Measurements from ENCODE around the gene PRRX2.

The PRRX2 gene

DNA sequence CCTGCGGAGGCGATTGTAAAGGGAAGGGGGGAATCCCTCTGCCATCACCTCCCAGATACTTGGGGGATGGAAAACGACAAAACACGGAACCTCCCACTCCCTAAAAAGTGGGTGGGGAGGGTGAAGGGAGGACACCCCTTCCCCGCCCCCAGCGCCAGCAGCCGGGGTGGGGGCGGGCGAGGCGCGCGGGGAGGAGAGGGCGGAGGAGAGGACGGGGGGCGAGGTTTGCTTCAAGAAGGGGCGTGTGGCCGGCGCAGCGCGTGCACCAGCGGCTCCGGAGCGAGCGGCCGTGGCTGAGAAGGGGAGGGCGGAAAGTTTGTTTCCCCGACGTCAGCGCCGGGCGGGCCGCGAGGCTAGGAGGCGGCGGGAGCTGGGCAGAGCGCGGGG is at the start of gene PRRX2:
TSS of gene PRRX2 (plus strand) at position 259 of the 387 bp plus-strand sequence. CDS start 221 bp downstream, outside the sequence.
- peak within 1 kb of the TSS; percentile 30 to 57 (median 42) for H3K4me3 ChIP-seq
- H3K27ac ChIP-seq: peak within 1 kb of the TSS in 18 of 21 experiments; percentile 11 to 87 (median 63)

GRCh38 chr9:129617167-129617566 is 48.3 kb upstream of the PRRX2 start:
- no peak overlapping the region for H3K27ac ChIP-seq
- no peak overlapping the region for H3K4me3 ChIP-seq

DNA sequence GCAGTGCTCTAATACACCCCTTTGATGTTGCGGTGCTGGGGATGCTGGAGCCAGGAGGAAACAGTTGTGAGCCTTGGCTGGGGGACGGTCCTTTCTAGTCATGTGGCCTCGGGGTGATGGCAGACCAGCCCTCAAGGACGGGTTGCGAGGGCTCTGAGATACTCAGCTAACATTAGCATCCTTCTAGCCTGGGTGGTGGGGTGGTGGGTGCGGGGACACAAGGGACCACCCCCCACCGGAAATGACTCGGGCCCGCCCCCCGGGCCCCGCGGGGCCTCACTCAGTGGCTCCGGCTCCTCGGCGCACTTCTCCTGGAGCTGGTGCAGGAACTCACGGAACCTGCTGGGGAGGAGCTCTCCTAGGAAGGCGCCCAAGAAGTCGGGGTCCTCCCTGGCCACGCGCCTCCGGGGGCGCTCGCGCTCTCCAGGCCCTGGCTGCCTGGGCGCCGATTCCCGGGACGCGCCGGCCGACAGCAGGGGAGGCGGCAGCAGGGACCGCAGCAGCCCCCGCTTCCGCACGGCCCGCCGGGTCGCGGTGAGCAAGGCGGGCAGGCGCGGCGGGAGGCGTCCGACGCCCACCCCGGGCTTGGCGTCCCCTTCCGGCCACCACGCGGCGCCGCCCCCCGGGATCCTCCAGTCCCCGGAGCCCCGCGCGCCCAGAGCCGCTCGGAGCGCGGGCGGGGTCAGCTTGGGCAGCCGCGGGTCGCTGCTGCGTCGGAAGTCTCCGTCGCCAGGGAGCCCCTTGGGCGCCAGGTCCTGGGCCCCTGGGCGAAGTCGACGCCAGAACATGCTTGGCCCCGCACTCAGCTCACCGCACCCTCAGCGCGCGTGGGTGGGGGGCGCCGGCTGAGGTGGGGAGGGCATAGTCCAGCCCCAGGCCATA is 45.4 kb upstream of the PRRX2 start:
- H3K27ac ChIP-seq: peak overlapping the region in 15 of 21 experiments; percentile 12 to 73 (median 44)
- H3K4me3 ChIP-seq: peak overlapping the region; percentile 27 to 60 (median 37)

GRCh38 chr9:129620669-129621295 is 44.7 kb upstream of the PRRX2 start, which contains the start of gene C9orf50:
Gene C9orf50, minus strand, starts transcription at chr9:129621101. Its CDS starts 527 bp downstream, at chr9:129620574.
- peak within 1 kb of the TSS in 15 of 21 experiments; percentile 12 to 73 (median 44) for H3K27ac ChIP-seq
- H3K4me3 ChIP-seq: peak within 1 kb of the TSS; percentile 27 to 60 (median 37)

DNA sequence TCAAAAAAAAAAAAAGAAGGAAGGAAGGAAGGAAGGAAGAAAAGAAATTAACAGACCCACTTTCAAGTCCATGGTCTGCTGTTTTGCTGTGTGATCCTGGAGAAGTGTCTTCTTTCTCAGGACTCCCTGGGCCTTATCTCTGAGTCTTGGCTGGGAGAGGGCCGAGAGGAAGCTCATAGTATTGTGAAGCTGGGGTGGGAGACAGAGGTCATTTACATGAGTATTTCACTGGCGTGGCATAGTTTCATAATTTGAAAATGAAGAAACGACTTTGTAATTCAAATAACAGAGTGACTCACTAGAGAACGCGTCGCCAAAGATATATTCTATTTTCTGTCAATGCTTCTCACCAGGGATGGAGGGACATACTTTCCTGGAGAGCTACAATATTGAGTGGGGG is 42.1 kb upstream of the PRRX2 start:
- H3K27ac ChIP-seq: no peak overlapping the region

DNA sequence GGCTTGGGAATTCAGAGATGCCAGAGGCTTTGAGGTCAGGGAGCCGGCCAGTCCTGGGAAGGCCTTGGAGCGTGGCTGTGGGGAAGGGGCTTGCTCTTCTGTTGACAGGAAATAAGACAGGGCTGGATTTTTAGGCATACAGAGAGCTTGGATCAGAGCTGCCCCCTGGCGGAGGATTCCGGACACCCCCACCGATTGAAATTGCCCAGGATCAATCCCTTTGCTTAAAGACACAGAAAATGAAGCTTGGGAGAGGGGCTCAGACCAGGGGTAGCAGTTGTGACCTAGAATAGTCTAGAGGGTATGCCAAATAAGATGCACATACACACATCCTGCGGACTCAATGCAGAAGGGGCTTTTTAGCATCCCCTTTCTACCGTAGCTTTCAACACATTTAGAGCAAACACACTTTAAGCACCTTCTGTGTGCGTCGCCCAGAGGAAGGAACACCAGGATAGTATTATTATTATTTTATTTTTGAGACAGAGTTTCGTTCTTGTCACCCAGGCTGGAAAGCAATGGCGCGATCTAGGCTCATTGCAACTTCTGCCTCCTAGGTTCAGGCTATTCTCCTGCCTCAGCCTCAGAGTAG is 41.2 kb upstream of the PRRX2 start:
- Histone ChIP-seq H3K4me3 (no peak overlapping the region), H3K27ac (peak overlapping the region in 3 of 21 experiments; percentile 6 to 28 (median 14))

More for the DNA sequence above, 42.1 kb upstream of the PRRX2 start:
- no peak overlapping the region for H3K4me3 ChIP-seq

DNA sequence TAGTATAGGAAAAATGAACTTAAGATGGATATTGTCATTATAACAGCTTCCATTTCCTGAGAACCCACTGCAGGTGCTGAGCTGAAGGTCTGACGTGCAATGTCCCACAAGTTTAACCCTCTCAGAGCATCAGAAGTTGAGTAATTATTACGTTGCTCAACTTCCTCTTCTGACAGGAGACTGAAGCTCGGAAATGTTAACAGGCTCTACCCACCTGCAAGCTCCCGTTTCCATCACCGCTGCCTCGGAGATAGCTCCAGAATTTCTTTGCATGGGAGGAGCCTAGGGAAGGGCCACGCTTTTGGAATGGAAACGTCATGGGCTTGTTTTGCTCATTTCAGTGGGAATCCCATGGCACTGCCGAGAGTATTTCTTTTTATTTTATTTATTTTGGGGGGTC is 40.5 kb upstream of the PRRX2 start:
- Histone ChIP-seq H3K4me3 (peak overlapping the region in 2 of 7 experiments; percentile 12 to 69), H3K27ac (peak overlapping the region in 9 of 21 experiments; percentile 6 to 94 (median 87))

GRCh38 chr9:129626079-129626624 is 39.3 kb upstream of the PRRX2 start, which contains the start of gene NTMT1:
Gene NTMT1, plus strand, starts transcription at chr9:129626163. Its CDS starts 6,541 bp downstream, at chr9:129632704.
- peak within 1 kb of the TSS; percentile 68 to 86 (median 70) for H3K4me3 ChIP-seq
- peak within 1 kb of the TSS; percentile 27 to 98 (median 89) for H3K27ac ChIP-seq

- H3K27ac ChIP-seq: peak overlapping the region; percentile 27 to 98 (median 89)
- H3K4me3 ChIP-seq: peak overlapping the region; percentile 68 to 86 (median 70)
These were observed 38.7 kb upstream of the PRRX2 start for GRCh38 chr9:129626625-129627284.

DNA sequence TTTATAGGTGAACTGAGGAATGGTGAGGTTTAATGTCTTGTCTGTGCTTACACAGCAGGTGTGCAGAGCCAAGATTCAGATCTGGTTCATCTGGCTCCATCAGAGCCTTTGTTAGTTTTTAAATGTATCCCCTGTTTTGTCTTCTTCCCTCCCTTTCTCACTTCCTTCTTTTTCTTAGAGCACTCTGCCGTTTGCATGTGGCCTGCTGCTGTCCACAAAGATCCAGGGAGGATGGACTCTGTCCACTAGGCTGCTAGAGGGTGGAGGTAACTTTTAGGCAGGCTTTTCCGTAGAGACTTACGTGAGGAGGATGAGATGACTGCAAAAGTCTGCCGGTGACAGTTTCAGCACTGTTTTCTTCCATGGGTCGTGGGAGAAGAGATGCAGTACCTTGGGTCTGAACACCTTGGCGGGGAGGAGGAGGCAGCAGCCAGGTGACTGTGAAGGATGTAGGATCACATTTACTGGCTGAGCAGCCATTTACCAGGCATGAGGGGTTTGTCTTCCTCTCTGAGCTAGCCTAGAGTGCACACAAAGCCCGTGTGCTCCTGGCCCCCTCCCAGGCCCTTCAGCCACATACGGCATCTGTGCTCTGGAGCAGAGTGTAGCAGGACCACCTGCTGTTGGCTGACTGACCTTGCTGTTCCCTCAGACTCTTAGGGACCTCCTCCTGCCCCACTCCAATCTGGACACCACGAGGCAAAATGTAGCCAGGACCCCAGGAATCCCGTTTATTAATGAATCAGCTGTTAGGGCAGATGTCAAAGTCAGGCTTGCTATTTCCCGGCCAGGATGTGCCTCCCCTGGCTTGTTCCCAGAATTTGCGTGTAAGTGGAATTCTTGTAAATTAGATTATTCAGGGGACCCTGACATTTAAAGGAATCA is 37.6 kb upstream of the PRRX2 start:
- peak overlapping the region in 16 of 21 experiments; percentile 4 to 98 (median 89) for H3K27ac ChIP-seq
- H3K4me3 ChIP-seq: peak overlapping the region in 5 of 7 experiments; percentile 68 to 86 (median 75)

GRCh38 chr9:129628709-129629108 is 36.7 kb upstream of the PRRX2 start:
- H3K27ac ChIP-seq: peak overlapping the region in 1 of 21 experiments; percentile 35
- no peak overlapping the region for H3K4me3 ChIP-seq

- H3K27ac ChIP-seq: no peak overlapping the region
- H3K4me3 ChIP-seq: no peak overlapping the region
These were observed 36.1 kb upstream of the PRRX2 start for GRCh38 chr9:129629251-129629820.

GRCh38 chr9:129630967-129631673 is 34.3 kb upstream of the PRRX2 start:
- no peak overlapping the region for H3K4me3 ChIP-seq
- peak overlapping the region in 6 of 21 experiments; percentile 20 to 29 (median 25) for H3K27ac ChIP-seq

DNA sequence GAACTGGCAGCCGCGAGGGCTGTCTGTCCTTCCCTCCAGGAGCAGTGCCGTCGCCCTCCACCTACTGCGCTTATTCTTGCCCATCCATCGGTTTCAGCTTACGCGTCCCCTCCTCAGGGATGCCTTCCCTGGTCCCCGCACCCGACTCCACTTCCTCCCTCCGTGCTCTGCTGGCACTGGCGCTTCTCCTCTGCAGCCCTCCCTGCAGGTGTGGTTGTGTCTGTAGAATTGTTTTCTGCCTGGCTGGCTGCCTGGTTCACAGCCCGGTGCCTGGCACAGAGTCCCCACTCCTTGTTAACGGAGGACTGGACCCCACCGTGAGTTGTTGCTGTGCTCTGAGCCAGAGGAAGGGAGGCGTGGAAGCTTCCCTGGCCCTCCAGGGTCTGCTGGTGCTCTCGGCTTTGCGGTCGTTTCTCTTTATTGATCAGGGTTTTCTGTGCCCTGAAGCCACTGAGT is 33.7 kb upstream of the PRRX2 start:
- H3K27ac ChIP-seq: peak overlapping the region in 6 of 21 experiments; percentile 20 to 29 (median 25)
- H3K4me3 ChIP-seq: no peak overlapping the region

DNA sequence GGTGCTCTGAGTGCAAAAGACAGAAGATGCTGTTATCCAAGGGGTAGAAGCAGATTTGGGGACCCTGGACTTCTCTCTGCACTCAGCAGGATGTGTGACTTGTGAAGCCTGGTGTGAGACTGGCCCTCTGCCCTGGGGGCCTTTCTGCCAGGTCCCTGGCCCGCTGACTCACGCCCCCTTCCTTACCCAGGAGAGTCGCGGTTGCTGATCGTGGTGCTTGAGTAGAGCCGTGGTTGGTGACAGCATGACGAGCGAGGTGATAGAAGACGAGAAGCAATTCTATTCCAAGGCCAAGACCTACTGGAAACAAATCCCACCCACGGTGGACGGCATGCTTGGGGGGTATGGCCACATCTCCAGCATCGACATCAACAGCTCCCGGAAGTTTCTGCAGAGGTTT is 33.0 kb upstream of the PRRX2 start:
- H3K4me3 ChIP-seq: no peak overlapping the region

DNA sequence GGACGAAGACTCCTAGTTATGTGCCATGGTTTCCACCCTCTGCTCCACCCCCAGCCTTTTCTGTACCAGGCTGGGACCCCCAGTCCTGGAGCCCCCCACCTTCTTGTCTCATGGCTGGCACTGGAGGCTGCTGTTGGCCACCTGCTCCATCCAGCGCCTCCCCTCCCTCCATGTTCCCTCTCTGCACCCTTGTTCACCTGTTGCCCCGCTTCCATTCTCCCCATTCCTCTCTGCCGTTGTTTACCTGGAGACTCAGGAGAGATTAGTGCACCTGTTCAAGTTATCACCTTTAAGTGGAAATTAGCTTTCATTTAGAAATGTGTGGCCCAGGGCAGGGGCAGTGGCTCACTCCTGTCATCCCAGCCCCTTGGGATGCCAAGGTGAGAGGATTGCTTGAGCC is 32.2 kb upstream of the PRRX2 start:
- H3K4me3 ChIP-seq: no peak overlapping the region
- H3K27ac ChIP-seq: no peak overlapping the region

More for the DNA sequence above, 33.0 kb upstream of the PRRX2 start:
- H3K27ac ChIP-seq: peak overlapping the region in 1 of 21 experiments; percentile 16

DNA sequence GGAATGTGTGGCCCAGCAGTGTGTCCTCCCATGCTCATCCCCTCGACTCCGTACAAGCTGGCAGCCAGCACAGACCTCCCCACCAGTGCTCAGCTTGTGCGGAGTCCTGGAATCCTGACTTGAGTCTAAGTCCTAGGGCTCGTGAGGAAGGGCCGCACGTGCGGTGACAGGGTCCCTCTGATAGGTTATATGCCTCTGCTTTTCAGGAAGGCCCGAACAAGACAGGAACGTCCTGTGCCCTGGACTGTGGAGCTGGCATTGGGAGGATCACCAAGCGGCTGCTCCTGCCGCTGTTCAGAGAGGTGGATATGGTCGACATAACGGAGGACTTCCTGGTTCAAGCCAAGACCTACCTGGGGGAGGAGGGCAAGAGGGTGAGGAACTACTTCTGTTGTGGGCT is 31.6 kb upstream of the PRRX2 start:
- H3K4me3 ChIP-seq: no peak overlapping the region
- no peak overlapping the region for H3K27ac ChIP-seq
